ENCODE results near the gene CDC42SE2. TPM values are rescaled to one million over a fixed set of nuclear protein-coding genes. Genes with fewer than 3 reads are reported as not detected.

The CDC42SE2 gene
- total RNA-seq, 1 experiment from 2014 or later = 22.5 TPM

DNA sequence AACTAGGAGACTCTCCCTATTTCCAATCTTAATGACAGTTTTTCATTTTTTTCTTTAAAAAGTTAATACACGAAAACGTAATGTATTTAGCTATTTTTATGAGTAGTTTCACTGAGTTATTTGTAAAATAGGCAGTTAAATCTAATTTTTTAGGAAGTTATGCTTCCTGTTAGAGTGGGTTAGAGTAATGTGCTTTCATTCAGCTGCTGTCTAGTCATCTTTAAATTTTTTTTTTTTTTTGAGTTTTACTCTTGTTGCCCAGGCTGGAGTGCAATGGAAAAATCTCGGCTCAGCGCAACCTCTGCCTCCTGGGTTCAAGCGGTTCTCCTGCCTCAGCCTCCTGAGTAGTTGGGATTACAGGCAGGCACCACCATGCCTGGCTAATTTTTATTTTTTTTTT lies 34.0 kb downstream of the CDC42SE2 start:
- ChIA-PET CTCF (no interaction called here), POLR2A (no interaction called here)
- H3K4me3 Mint-ChIP-seq = no peak overlapping the region
- H3K27ac Mint-ChIP-seq = no peak overlapping the region
- TF ChIP-seq NFYB (CRISPR knock-in tag; conservative IDR thresholded peaks at IDR 0.05; ENCODE audit: low read depth) (no peak), HMGA2 (CRISPR knock-in tag; IDR thresholded peaks at IDR 0.05) (no peak), NFE2L1 (CRISPR knock-in tag; IDR thresholded peaks at IDR 0.05) (no peak), ZNF232 (CRISPR knock-in tag; IDR thresholded peaks at IDR 0.05) (no peak), FOXP1 (CRISPR knock-in tag; IDR thresholded peaks at IDR 0.05; ENCODE audit: borderline replicate concordance) (no peak), ZNF263 (CRISPR knock-in tag; IDR thresholded peaks at IDR 0.05; ENCODE audit: low read depth) (no peak), TCF7 (CRISPR knock-in tag; IDR thresholded peaks at IDR 0.05; ENCODE audit: low read depth) (no peak), FOXK1 (CRISPR knock-in tag; IDR thresholded peaks at IDR 0.05) (no peak), SMAD3 (CRISPR knock-in tag; IDR thresholded peaks at IDR 0.05; ENCODE audit: borderline replicate concordance) (no peak), PRDM15 (CRISPR knock-in tag; IDR thresholded peaks at IDR 0.05) (no peak), PREB (CRISPR knock-in tag; IDR thresholded peaks at IDR 0.05; ENCODE audit: borderline replicate concordance) (no peak), AR (CRISPR knock-in tag; IDR thresholded peaks at IDR 0.05) (no peak), MYBL2 (CRISPR knock-in tag; IDR thresholded peaks at IDR 0.05) (no peak), SOX15 (CRISPR knock-in tag; IDR thresholded peaks at IDR 0.05) (no peak), NR3C1 (CRISPR knock-in tag; conservative IDR thresholded peaks at IDR 0.05; ENCODE audit: low read depth) (no peak), TEAD1 (CRISPR knock-in tag; IDR thresholded peaks at IDR 0.05) (no peak), PRRX2 (CRISPR knock-in tag; IDR thresholded peaks at IDR 0.05) (no peak), RORB (CRISPR knock-in tag; IDR thresholded peaks at IDR 0.05) (no peak)
- TF ChIP-seq, protein P1, sequence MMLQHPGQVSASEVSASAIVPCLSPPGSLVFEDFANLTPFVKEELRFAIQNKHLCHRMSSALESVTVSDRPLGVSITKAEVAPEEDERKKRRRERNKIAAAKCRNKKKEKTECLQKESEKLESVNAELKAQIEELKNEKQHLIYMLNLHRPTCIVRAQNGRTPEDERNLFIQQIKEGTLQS (CRISPR knock-in tag; conservative IDR thresholded peaks at IDR 0.05) = no peak
- TF ChIP-seq, protein P2, sequence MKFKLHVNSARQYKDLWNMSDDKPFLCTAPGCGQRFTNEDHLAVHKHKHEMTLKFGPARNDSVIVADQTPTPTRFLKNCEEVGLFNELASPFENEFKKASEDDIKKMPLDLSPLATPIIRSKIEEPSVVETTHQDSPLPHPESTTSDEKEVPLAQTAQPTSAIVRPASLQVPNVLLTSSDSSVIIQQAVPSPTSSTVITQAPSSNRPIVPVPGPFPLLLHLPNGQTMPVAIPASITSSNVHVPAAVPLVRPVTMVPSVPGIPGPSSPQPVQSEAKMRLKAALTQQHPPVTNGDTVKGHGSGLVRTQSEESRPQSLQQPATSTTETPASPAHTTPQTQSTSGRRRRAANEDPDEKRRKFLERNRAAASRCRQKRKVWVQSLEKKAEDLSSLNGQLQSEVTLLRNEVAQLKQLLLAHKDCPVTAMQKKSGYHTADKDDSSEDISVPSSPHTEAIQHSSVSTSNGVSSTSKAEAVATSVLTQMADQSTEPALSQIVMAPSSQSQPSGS (CRISPR knock-in tag; IDR thresholded peaks at IDR 0.05; ENCODE audit: borderline replicate concordance, low read depth) = no peak
- no peaks in the 10 kb centered on the region; the same call in 1 of the 2 replicates for H3K9me3 Mint-ChIP-seq
- DNase-seq (ENCODE audit: low spot score) = no peak
- no peaks in the 10 kb centered on the region for H3K36me3 Mint-ChIP-seq
- H3K4me1 Mint-ChIP-seq = peaks cover 11% of the 10 kb centered on the region
- H3K27me3 Mint-ChIP-seq (ENCODE audit: low read depth) = no peaks in the 10 kb centered on the region
- no peak for ATAC-seq
